GM18520 (cell line): Measurements from ENCODE around the gene RASSF7.

Source experiments
- ATAC-seq: cut with Tn5 transposase; IDR thresholded peaks from one replicate; pipeline ENCODE4 v1.9.1; 2021; ENCODE audit not compliant: unreplicated experiment

Gene RASSF7

DNA sequence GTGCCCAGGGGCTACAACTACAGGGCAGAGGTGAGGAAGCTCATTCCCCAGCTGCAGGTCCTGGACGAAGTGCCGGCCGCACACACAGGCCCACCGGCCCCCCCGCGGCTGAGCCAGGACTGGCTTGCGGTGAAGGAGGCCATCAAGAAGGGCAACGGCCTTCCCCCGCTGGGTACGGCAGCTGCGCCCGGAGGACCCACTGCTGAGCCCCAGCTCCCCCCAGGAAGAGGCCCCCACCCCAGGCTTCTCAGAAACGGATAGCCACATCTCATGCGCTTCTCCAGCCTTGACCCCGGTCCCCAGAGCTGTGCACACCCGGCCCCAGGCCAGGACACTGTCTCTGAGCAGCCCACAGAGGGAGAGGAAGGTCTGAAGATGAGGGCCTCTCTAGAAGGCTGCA, 9.6 kb upstream of the RASSF7 start:
- no peak for ATAC-seq

DNA sequence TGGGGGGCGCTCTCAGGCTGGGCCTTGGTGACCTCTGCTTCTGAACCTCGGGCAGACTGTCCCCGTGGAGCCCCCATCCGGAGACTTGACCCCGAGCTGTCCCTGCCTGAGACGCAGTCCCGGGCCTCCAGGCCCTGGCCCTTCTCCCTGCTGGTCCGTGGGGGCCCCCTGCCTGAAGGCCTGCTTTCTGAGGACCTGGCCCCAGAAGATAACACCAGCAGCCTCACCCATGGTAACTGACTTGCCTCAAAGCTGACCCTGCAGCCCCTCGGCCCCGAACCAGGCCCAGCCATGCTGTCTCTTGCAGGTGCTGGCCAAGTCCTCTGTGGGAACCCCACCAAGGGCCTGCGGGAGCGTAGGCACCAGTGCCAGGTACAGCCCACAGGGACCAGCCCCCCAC, 9.2 kb upstream of the RASSF7 start:
- ATAC-seq, result no peak

GRCh38 chr11:553083-553987, 7.4 kb upstream of the RASSF7 start:
- ATAC-seq, result no peak

GRCh38 chr11:553988-554340, 6.8 kb upstream of the RASSF7 start:
- no peak for ATAC-seq

DNA sequence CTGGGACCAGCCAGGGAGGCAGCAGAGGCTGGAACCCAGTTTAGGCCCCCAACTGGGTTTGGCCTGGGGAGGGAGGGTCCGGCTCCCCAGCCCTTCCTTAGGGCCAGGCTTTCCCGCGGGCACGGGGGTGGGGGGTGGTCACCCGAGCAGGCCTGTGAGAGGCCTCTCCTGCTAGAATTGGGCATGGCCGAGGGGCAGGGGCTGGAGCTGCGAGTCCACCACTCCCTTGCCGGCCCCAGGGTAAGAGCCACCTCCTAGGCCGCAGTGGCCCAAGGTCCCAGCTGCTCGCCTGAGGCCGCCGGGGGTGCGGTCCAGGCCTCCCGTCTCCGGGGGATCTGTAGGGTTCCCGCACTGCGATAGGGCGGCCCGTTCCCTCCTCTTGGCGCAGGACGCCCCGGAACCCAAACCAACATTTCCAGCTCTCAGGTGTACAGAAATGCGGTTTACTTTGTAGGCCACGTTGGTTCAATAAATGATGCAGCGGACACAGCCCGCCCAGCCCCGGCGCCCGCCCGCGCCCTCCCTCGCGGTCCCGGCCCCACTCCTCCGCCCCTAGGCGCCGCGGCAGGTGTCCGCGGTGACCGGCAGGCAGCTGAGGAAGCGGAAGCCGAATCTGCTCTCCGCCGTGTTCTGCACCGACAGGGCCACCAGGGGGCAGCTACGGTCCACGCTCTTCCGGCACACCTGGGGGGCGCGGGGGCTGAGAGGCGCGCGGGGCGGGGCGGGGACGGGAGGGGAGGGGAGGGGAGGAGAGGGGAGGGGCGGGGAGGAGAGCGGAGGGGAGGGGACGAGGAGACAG, 6.1 kb upstream of the RASSF7 start:
- ATAC-seq, result peak; percentile 52

- no peak for ATAC-seq
These were observed 5.5 kb upstream of the RASSF7 start for GRCh38 chr11:555227-555779.

- ATAC-seq, result no peak
These were observed 4.7 kb upstream of the RASSF7 start for GRCh38 chr11:555780-556661.

- ATAC-seq, result no peak
These were observed 4.0 kb upstream of the RASSF7 start for GRCh38 chr11:556662-557256.

DNA sequence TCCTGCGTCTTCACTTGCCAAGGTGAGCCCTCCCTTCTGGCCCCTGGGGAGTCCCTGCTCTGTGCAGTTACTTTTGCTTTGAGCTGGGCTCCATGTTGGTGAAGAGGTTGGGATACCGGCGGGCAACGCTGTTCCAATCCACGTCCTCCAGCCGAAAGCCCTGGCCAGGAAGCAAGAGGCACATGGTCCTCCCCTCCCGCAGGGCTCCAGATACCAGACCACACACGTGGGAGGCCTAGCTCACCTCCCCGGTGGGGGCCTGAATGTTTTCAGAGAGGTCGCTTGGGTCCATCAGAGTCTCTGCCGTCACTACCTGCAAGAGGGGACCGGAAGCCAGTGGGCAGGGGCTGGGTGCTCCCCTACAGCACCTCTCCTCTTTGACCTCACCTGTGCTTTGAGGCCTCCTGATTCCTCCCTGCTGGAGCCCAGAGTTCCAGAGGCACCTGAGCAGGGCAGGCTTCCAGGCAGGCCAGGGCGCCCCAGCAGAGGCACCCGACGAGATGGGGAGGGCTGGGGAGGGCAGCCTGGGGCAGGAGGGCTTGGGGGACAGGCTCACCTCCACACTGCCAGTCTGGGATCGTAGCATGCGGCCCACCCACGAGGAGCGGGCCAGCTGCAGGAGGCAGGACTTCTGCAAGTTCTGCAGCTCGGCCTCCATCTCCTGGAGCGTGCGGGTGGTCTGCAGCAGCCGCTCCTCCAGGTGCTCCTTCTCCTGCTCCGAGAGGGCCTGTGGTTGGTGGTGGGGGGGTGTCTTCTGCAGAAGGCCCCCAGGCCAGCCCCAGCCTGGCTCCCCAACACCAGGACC, 3.2 kb upstream of the RASSF7 start:
- ATAC-seq, result no peak

- no peak for ATAC-seq
These were observed 2.3 kb upstream of the RASSF7 start for GRCh38 chr11:558503-558902.

DNA sequence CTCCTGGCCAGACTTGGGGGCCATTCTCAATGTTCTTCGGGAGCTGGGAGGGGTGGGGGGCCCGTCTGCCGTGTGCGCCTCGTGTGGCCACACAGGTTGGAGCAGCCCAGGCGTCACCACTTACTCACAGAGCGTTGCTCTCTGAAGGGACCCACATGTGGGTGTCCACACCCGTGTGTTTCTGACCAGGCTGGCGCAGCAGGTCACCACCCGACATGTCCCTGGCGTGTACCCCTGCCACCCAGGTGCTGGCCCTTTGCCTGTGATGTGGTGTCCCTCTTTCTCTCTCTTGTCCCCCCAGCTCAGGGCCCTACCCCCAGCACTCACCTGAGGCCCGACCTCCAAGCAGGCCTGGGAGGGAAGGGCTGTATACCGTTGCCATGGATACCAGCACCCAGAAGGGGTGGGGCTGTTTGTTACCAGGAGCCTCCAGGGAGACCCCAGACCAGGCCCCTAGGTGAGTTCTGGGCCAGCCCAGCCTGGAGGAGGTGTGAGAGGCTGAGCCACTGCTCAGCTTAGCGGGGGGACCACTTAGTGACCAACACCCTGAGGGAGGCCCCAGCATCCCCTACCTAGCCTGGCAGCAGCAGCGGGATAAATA, 1.6 kb upstream of the RASSF7 start:
- no peak for ATAC-seq

GRCh38 chr11:559712-560304, 962 bp upstream of the RASSF7 start:
- no peak for ATAC-seq

DNA sequence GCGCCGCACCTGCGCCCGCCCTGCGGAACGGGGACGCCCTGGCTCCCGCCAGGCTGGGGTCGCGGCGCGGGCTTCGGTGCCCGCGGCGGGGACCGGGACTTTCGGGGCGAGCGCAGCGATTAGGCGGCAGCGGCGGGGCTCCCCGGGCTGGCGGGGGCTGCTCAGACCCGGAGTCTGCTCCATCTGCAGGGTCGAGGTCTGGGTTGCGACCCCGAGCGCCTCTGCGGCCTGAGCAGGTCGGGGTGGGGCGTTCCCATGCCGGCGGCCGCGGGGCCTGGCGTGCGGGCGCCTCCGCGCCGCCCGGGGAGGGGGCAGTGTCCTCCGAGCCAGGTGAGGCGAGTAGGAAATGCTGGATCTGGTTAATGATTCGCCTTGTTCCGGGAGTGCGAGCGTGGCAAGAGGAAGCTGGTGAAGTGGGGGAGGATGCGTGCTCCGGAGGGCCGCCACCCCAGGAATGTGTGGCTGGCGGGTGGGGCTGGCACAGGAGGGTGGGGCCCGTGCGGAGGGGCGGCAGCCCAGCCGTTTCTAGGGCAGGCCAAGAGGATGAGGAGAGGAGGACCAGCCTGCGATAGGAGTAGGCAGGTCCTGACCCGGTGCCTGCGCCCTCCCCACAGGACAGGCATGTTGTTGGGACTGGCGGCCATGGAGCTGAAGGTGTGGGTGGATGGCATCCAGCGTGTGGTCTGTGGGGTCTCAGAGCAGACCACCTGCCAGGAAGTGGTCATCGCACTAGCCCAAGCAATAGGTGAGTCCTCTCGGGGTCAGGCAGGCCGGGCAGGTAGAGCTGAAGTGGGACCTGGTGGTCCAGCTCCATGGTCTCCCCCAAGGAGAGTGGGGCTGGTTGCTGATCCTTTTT, 606 bp downstream of the RASSF7 start:
- ATAC-seq, result peak; percentile 8

GRCh38 chr11:562046-562645, 1.4 kb downstream of the RASSF7 start:
- no peak for ATAC-seq

GRCh38 chr11:563066-563811, 2.5 kb downstream of the RASSF7 start:
- no peak for ATAC-seq

- no peak for ATAC-seq
These were observed 3.2 kb downstream of the RASSF7 start for GRCh38 chr11:563812-564578.
